Activated T-cell treated with anti-CD3 and anti-CD28 coated beads, Interleukin-2, amount 50 U/mL, for 4 hours (primary cell): ENCODE results near the gene EXOC2. TPM values are rescaled to one million over a fixed set of nuclear protein-coding genes. Genes with fewer than 3 reads are reported as not detected.

Experiments used
- ATAC-seq, 2 donors: fragments of 200-7000 bp; cut with Tn5 transposase; one replicate each; pipeline ENCODE4 v1.10.0; 2021
- DNase-seq: peaks from one replicate; pipeline ENCODE4 v3.0.0-alpha.2; 2020
- H3K27me3 Mint-ChIP-seq: one replicate; pipeline ENCODE4 v1.8.0; 2021; ENCODE audit warnings: low read depth, mixed read lengths
- H3K36me3 Mint-ChIP-seq: one replicate; pipeline ENCODE4 v1.8.0; 2022; ENCODE audit warnings: mixed read lengths; ENCODE audit not compliant: insufficient read depth
- H3K4me1 Mint-ChIP-seq: one replicate; pipeline ENCODE4 v1.8.0; 2021; ENCODE audit warnings: low read depth, mixed read lengths
- H3K4me3 Mint-ChIP-seq: one replicate; pipeline ENCODE4 v1.8.0; 2021; ENCODE audit warnings: mild to moderate bottlenecking, moderate library complexity, mixed read lengths
- H3K9me3 Mint-ChIP-seq: one replicate; pipeline ENCODE4 v1.8.0; 2021; ENCODE audit warnings: mixed read lengths
- total RNA-seq, 3 donors: library from RNA; stranded (reverse); gene quantifications; one replicate each; pipeline ENCODE4 v1.2.1, GENCODE V29; 2021

The EXOC2 gene
- total RNA-seq, result 10 to 100 TPM; 29.8 to 31.3 (median 30.0) TPM

DNA sequence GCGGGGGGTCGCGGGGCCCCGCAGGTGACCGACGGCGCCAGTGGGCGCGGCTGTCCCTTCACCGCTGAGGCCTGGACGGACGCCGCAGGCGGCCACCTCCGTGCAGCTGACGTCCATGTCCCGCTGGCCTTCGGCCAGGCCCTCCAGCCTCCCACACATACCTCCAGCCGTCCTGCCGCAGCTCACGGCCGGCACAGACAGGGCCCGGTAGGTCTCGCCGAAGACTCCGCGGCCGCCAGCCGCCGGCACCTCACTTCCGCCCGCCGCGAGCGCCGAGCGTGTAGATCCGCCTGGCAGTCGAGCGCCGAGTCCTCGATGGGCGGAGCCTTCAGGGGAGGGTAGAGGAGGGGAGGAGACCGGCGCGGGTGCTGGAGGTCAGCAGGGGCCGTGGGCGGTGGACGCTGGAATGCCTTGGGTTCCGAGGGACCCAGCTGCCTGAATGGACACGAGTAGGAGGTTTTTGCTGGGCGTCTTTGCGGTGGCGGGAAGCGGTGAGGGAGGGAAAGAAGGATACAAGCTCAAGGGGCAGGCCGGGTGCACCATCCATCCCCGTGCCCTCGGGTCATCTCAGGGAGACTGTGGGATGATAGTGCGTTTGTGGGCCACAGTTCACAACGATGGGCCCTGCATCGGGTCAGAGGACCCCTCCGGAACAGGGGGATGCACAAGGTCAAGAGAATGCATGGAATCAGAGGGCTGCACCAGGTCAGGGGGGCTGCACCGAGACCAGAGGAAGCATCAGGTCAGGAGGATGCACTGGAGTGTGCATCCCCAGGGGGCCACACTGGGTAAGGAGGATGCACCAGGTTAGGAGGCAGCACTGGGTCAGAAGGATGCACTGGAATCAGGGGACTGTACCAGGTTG lies at the start of gene EXOC2:
Gene EXOC2, minus strand, starts transcription at position 282 of the 865 bp plus-strand sequence. CDS start 55,321 bp downstream, outside the sequence.
- Mint-ChIP-seq H3K27me3 (no peaks in the 10 kb centered on the region), H3K4me1 (peaks cover 39% of the 10 kb centered on the region), H3K36me3 (peaks cover 2% of the 10 kb centered on the region), H3K9me3 (no peaks in the 10 kb centered on the region), H3K4me3 (peak within 1 kb of the TSS; percentile 93)
- peak; percentile 74 for DNase-seq
- peak; percentile 88 to 92 for ATAC-seq

DNA sequence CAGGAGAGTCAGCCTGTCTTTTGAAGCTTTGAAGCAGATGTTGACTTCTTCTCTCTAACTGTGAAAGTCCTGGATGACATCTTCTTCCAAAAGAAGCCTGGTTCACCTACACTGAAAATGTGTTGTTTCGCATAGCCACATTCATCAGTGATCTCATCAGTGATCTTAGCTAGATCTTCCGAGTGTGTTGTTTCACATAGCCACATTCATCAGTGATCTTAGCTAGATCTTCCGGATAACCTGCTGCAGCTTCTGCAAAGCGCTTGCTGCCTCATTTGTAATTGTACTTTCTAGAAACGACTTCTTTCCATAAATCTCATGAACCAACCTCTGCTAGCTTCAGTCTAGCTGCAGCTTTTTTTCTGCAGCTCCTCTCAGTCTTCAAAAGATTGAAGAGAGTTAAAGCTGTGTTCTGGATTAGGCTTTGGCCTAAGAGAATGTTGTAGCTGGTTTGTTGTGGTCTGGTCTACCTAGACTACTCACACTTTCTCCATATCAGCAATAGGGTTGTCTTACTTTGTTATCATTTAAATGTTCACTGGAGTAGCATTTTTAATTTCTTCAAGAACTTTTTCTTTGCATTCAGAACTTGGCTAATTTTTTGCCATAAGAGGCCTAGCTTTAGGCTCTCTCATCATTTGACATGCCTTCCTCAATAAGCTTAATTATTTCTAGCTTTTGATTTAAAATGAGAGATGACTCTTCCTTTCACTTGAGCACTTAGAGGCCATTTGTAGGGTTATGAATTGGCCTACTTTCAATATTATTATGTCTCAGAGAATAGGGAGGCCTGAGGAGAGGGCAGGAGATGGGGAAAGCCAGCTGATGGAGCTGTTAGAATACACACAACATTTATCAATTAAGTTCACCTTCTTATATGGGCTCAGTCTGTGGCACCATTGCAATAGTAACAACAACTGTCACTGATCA lies 48.7 kb upstream of the EXOC2 start:
- ATAC-seq, result peak; percentile 50 to 51
- Mint-ChIP-seq H3K4me3 (no peak overlapping the region), H3K4me1 (no peaks in the 10 kb centered on the region)

DNA sequence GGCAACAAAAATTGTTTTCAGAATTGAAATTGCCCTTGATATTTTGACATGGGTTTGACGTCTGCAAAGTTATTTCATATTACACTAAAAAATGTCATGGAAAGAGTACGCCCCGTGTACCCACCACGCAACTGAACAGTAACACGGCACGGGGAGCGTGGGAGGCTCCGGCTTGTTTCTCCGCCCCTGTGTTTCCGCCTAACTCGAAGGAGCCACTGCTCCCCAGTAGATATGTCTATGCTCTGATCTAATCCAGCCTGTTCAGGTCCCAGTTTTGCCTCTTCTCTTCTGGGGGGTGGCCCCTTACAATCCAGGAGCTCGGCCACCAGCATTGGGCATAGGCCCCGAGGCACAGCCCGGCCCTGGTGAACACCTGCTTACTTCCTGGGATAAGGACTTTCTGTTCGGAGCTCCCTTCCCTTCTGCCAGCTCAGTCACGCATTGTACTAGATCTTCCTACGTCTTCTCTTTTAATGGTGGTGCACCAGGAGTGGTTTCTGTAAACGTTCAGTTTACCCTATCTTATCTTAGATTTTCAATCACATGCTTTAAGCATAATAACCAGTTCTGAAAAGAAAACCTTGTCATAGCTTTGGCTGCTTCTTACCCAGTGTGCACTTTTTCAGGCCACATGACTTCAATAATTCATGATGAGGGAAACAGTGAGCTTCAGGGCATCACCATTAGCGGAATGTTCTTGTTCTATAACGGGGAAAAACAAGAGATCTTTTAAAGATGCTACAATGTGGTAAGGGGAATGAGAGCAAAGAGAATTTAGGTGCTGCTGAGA lies 43.9 kb upstream of the EXOC2 start:
- DNase-seq (no peak), ATAC-seq (no peak)
- Mint-ChIP-seq H3K4me3 (no peak overlapping the region), H3K9me3 (no peaks in the 10 kb centered on the region), H3K27me3 (peaks cover 3% of the 10 kb centered on the region), H3K36me3 (no peaks in the 10 kb centered on the region), H3K4me1 (no peaks in the 10 kb centered on the region)

More for the DNA sequence above, 48.7 kb upstream of the EXOC2 start:
- Mint-ChIP-seq H3K9me3 (no peaks in the 10 kb centered on the region), H3K27me3 (peaks cover 3% of the 10 kb centered on the region), H3K36me3 (no peaks in the 10 kb centered on the region)
- no peak for DNase-seq

- Mint-ChIP-seq H3K9me3 (no peaks in the 10 kb centered on the region), H3K4me3 (no peak overlapping the region), H3K36me3 (no peaks in the 10 kb centered on the region), H3K4me1 (no peaks in the 10 kb centered on the region), H3K27me3 (peaks cover 4% of the 10 kb centered on the region)
- no peak for ATAC-seq
- no peak for DNase-seq
Measured at GRCh38 chr6:733431-734219, 40.7 kb upstream of the EXOC2 start.

- H3K9me3 Mint-ChIP-seq, result no peaks in the 10 kb centered on the region
- H3K4me1 Mint-ChIP-seq, result no peaks in the 10 kb centered on the region
- peaks cover 7% of the 10 kb centered on the region for H3K27me3 Mint-ChIP-seq
- no peaks in the 10 kb centered on the region for H3K36me3 Mint-ChIP-seq
- DNase-seq (no peak), ATAC-seq (no peak)
- H3K4me3 Mint-ChIP-seq, result no peak overlapping the region
Measured at GRCh38 chr6:731924-732323, 39.0 kb upstream of the EXOC2 start.

- peaks cover 10% of the 10 kb centered on the region for H3K27me3 Mint-ChIP-seq
- no peaks in the 10 kb centered on the region for H3K9me3 Mint-ChIP-seq
- H3K36me3 Mint-ChIP-seq, result no peaks in the 10 kb centered on the region
- ATAC-seq, result no peak
- no peak overlapping the region for H3K4me3 Mint-ChIP-seq
- no peaks in the 10 kb centered on the region for H3K4me1 Mint-ChIP-seq
- DNase-seq, result no peak
Measured at GRCh38 chr6:729606-730320, 36.8 kb upstream of the EXOC2 start.

GRCh38 chr6:727856-728255 lies 34.9 kb upstream of the EXOC2 start:
- H3K4me3 Mint-ChIP-seq, result no peak overlapping the region
- H3K27me3 Mint-ChIP-seq, result peaks cover 10% of the 10 kb centered on the region
- H3K4me1 Mint-ChIP-seq, result no peaks in the 10 kb centered on the region
- H3K36me3 Mint-ChIP-seq, result no peaks in the 10 kb centered on the region
- no peaks in the 10 kb centered on the region for H3K9me3 Mint-ChIP-seq
- no peak for ATAC-seq
- DNase-seq, result no peak

- H3K4me3 Mint-ChIP-seq, result no peak overlapping the region
- no peaks in the 10 kb centered on the region for H3K9me3 Mint-ChIP-seq
- no peaks in the 10 kb centered on the region for H3K36me3 Mint-ChIP-seq
- ATAC-seq, result no peak
- peaks cover 2% of the 10 kb centered on the region for H3K4me1 Mint-ChIP-seq
- DNase-seq, result no peak
- peaks cover 9% of the 10 kb centered on the region for H3K27me3 Mint-ChIP-seq
Measured at GRCh38 chr6:723540-723939, 30.6 kb upstream of the EXOC2 start.

- no peak for ATAC-seq
Measured at GRCh38 chr6:722608-723007, 29.7 kb upstream of the EXOC2 start.

DNA sequence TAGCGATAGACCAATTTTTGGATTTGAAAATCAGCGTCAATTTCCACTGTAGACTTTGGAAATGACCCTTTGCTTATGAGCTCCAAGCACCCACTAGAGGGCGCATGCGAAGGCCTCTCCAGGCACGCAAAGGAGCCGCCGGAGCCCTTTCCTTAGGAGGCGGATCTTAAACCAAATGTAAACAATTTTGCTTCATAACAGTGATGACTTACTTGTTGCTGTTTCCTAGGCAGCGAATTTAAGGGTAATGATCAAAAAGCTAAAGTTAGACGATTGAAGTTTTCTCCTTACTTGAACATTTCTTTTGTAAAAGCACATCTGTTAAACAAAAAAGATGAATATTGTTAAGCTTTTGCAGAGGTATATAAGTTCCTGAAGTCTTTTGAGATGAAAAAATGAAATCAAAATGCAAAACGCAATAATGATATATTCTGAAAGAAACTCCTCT lies 29.2 kb upstream of the EXOC2 start:
- H3K27me3 Mint-ChIP-seq, result peaks cover 7% of the 10 kb centered on the region

More at GRCh38 chr6:722608-723007, 29.7 kb upstream of the EXOC2 start:
- no peak overlapping the region for H3K4me3 Mint-ChIP-seq
- peaks cover 10% of the 10 kb centered on the region for H3K27me3 Mint-ChIP-seq
- DNase-seq, result no peak
- no peaks in the 10 kb centered on the region for H3K36me3 Mint-ChIP-seq
- peaks cover 2% of the 10 kb centered on the region for H3K4me1 Mint-ChIP-seq
- H3K9me3 Mint-ChIP-seq, result no peaks in the 10 kb centered on the region

GRCh38 chr6:718345-718744 lies 25.4 kb upstream of the EXOC2 start:
- no peaks in the 10 kb centered on the region for H3K9me3 Mint-ChIP-seq
- no peaks in the 10 kb centered on the region for H3K36me3 Mint-ChIP-seq
- H3K4me3 Mint-ChIP-seq, result no peak overlapping the region
- peaks cover 2% of the 10 kb centered on the region for H3K4me1 Mint-ChIP-seq
- ATAC-seq (no peak), DNase-seq (no peak)
- H3K27me3 Mint-ChIP-seq, result peaks cover 4% of the 10 kb centered on the region

More for the DNA sequence above, 29.2 kb upstream of the EXOC2 start:
- Mint-ChIP-seq H3K4me3 (no peak overlapping the region), H3K4me1 (peaks cover 2% of the 10 kb centered on the region), H3K36me3 (no peaks in the 10 kb centered on the region), H3K9me3 (no peaks in the 10 kb centered on the region)
- ATAC-seq (peak; percentile 78 to 82), DNase-seq (peak; percentile 68)

DNA sequence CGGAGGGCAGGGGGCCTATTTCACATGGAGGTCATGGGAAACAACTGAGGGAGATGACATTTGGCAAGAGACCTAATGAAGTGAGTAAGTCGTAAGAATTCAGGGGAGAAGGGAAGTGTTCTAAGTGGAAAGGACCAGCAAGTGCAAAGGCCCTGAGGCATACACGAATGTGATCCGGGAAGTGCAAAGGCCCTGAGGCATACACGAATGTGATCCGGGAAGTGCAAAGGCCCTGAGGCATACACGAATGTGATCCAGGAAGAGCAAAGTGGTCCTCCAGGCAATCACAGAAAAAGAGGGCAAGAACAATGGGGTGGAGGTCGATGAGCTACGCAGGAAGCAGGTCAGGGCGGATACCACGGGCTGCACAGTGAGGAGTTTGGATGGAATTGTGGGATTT lies 24.2 kb upstream of the EXOC2 start:
- peaks cover 2% of the 10 kb centered on the region for H3K4me1 Mint-ChIP-seq
- ATAC-seq (no peak), DNase-seq (no peak)
- no peak overlapping the region for H3K4me3 Mint-ChIP-seq
- peaks cover 4% of the 10 kb centered on the region for H3K27me3 Mint-ChIP-seq
- no peaks in the 10 kb centered on the region for H3K9me3 Mint-ChIP-seq
- H3K36me3 Mint-ChIP-seq, result no peaks in the 10 kb centered on the region
